CD4-positive, alpha-beta T cell treated with Interleukin-6 at 100 ng/mL for 8 hours (primary cell): ENCODE measurements around the gene ANKMY2.
"Not testable (repeated sequence)": the region's sequence is repeated elsewhere in the genome, so short reads cannot be mapped to it uniquely, and the experiment has no call there.

Experiments used
- DNase-seq: peaks from one replicate; pipeline ENCODE4 v3.0.0-alpha.2; 2020; ENCODE audit warnings: mixed read lengths, low spot score

Gene ANKMY2

DNA sequence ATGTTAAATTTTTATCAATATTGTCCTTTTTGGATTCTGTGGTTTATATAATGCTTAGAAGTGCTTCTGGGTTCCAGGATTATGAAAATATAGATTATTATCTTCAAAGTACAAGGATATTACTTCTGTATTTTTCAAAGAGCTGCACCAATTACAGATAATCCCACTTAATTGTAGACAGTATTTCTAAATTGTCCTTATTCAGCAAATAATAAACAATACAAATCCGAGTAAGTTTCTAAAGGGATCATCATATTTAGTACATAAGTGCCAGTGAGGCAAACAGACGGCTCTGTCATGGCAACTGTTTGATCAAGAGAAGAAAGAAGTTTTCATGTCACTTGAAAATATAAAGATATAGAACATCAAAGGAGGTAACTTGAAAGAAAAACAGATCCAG is 19.2 kb downstream of the ANKMY2 start:
- no peak for DNase-seq

DNA sequence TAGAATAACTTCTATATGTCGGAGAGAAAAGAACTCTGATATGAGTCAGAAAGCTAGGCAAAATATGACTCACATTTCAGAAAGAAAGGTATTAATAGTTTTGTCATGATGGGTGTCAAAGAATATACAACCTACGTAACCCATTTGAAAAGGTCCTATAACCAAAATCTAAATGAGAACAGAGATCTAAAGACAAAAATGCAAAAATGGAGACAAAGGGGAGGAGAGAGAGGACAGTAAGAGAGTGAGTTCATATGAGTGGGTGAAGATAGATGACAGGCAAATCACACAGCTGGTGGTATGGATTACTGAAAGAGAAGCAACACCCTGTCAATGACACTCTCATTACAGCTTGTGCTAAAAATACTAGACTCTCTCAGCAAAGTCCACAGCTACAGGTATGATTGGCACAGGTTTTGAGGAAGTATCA is 25.6 kb downstream of the ANKMY2 start:
- no peak for DNase-seq

DNA sequence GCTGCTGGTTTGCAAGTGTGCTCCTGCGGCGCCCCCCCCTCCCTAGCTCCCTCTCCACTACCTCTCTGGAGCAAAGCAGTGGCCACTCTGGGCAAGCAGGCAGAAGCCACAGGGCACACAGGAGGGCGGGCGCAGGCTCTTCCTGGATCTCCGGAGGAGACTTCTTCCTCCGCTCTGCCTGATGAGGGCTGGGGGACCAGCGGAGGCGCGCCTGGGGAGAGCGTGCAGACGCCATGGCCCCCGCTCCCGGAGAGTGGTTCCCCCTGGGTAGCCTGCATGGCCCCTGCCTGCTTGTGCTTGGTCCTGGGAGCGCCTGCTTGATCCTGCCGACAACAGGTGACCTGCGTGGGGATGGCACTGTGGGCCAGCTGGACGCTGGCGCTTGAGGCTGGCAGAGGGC is 29.0 kb downstream of the ANKMY2 start:
- no peak for DNase-seq

- no peak for DNase-seq
These were observed 29.4 kb downstream of the ANKMY2 start for GRCh38 chr7:16616122-16616521.

DNA sequence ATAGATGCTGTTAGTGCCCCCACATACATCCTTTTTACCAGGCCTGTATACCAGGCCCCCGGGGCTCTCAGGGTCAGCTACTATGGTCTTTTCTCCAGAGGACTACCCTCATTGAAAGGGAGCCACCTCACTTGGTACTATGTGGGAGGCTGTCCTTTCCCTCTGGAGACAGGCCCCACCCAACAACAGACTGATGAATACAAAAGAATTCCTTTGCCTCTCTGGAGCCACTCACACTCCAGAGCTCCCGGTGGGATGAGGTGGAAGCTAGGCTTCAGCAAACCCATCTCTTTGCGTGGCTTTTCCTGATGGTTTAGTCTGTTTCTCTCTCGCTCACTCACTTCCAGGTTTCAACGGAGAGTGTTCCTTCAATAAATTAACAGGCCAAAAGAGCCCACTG is 30.3 kb downstream of the ANKMY2 start:
- DNase-seq: no peak

DNA sequence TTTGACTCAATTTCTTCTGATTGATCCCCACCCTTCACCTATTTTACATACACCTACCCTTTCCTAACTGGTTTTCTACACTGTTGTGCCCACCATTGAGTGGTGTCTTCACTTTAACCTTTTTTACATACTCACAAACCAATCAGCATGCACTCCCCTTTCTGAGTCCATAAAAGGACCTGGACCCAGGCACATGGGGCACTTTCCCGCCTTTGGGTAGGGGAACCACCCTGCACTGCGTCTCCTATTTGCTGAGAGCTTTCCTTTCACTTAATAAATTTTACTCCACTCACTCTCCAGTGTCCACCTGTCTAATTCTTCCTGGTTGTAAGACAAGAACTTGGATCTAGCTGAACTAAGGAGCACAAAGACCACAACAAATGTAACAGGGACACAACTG is 33.8 kb downstream of the ANKMY2 start:
- no peak for DNase-seq

DNA sequence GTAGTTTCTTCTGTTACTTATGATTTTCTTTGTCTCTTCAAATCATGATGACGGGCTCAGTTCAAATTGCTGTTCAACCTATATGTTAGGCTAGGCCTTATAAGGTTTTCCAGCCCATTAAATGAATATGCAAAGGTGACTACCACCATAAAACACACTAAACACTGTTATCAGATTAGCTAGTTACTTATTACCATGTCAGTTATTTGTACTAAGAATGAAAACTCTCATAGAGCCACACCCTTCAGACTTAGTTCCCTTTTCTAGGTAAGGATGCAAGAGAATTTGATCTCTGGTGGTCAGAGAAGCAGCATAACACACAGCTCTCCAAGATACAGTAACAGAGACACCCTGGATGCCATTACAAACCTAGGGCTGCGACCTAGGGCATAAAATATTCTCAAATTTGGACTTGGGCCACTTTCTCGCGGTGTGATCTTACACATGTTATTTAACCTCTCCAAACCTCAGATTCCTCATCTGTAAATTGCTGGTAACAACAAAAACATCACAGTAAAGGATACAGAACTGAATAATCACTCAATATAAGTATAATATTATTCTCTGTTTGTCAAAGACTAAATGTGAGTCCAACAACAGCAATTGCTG is 35.6 kb downstream of the ANKMY2 start:
- no peak for DNase-seq

GRCh38 chr7:16606704-16607103 is 38.9 kb downstream of the ANKMY2 start:
- no peak for DNase-seq

- DNase-seq: no peak
These were observed 41.5 kb downstream of the ANKMY2 start for GRCh38 chr7:16604054-16604453.

DNA sequence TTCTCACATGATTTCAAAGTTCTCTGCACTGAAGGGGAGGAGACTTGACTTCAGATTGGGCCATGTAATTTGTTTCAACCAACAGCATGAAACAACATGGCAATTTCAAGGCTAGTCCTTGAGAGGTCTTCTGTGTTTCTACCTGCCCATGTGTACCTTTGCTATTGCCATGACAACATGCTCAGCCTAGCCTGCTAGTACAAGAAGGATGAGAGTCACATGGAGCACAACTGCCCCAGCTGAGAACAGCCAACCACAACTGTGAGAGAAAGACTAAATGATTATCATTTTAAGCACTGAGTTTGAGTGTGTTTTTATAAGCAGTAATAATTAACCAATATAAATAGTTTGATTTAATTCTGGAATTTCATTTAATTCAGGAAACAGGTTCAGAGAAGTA is 41.9 kb downstream of the ANKMY2 start:
- DNase-seq: no peak

DNA sequence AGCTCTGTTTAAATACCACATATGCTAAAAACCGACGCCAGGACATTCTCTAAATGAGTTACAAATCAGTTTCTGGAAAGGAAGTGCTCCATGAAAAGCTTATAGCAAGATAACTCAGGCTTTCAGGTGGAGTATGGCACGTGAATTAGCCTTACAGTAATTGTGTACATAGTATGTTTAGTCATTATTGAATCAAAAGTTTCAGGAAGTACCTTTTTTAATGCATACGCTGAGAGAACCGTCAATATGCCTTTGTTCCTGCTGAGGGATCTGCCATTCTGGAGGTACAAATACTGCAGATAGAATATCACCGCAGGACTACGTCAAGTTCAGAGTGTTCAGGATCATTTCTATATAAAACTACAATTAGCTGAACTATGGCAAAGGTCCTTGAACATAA is 45.7 kb downstream of the ANKMY2 start:
- DNase-seq: no peak

GRCh38 chr7:16598015-16598414 is 47.5 kb downstream of the ANKMY2 start:
- no peak for DNase-seq

DNA sequence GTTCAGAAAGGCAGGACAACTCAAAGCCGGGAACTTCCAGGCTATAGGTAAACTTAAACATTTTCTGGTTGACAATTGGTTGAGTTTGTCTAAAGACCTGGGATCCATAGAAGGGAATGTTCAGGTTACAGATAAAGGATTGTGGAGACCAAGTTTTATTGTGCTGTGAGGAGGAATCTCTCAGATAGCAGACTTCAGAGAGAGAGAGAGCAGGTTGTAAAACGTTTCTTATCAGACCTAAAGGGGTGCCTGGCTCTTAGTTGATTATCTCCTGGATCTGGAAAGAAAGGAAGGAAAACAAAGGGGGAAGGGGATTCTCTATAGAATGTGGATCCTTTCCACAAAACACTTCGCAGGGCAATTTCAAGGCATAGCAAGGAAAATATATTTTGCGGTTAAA is 50.0 kb downstream of the ANKMY2 start:
- not testable (repeated sequence) for DNase-seq

- DNase-seq: no peak
These were observed 50.9 kb downstream of the ANKMY2 start for GRCh38 chr7:16594676-16595075.

- no peak for DNase-seq
These were observed 51.5 kb downstream of the ANKMY2 start for GRCh38 chr7:16594061-16594460.

- no peak for DNase-seq
These were observed 53.2 kb downstream of the ANKMY2 start for GRCh38 chr7:16592395-16592794.

- no peak for DNase-seq
These were observed 55.1 kb downstream of the ANKMY2 start for GRCh38 chr7:16590424-16590823.

DNA sequence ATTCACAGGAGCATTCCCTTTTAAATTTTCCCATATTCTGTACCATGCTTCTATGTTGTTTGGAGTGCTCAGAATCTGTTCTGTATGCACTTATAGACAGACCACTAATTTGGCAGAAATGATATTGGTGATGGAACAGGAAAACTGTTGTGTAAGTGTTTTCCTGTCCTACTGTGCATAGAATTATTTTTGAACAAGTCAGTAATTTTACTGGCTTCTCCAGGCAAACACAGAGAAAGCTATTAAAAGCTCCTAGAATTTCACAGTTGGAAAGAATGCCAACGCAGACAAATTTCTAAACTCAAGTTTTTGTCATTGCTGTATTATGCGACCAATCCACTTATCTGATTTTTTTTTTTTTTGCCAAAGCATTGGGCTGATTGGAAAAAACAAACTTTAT is 55.7 kb downstream of the ANKMY2 start:
- DNase-seq: no peak

DNA sequence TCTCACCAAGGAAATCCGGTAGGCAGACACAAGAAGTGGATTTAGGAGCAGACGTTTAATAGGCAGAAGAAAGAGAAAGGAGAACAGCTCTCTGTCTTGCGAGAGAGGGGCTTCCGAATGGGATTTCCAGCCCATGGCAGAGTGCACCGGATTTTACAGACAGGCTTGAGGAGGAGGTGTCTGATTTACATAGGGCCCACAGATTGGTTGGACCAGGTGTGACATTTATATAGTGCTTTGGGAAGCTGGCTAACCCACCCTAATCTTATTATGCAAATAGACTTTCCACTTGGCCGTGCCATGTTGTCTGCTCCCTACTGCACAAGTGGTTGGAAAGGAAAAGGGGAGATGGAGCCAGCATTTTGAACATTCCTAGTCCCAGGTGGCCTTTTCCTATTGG is 57.8 kb downstream of the ANKMY2 start:
- no peak for DNase-seq

DNA sequence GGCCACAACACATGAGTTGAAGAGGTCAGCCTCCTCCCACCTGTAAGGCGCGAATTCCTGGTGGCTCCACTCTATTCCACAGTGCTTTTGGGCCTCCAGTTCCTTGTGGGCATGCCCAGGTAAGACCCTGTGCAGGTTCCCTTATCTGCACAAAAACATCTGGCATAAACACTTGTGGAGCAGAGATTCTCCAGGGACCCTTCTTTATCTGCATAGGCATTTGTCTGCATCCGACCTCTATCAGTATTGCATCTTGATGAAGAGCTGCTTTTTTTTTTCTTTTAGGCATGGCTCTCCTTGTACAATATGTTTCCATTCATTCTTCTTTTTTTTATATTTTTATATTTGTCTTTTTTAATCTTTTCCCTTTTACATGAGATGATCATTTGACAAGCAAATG is 58.4 kb downstream of the ANKMY2 start:
- no peak for DNase-seq

DNA sequence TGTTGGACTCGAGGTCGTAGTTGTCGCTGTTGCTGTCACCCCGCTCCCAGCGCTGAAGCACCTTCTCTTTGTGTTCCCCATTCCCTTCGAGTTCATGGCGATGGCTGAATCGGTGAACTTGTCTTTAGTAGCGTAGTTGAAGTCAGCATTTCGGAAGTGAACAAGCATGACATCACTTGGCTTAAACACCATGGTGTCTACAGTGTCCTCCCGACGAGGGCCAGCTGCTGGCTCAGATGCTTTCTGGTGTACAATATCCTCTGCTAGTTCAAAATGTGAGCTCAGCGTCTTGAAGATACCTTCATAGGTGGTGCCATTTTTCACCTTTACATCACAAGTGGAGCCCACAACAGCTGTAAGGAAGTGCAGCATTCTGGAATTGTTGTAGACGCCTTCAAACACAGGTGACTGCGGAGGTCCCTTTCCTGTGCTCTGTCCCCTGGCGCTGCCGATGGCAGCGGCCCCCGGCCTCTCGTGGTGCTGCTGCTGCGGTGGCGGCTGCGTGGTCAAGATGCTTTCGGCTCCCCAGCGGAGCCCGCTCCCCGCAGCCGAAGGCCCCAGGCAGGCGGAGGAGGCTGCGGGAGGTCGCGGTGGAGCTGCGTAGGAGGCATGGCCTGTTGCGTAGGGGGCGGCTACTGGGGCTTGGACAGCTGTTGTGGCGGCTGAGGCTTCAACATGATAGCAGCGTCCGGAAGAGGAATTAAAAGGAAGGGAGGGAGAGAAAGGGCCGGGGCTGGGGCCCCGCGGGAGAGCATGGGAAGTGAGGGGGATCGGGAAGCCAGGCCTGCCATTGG is 59.3 kb downstream of the ANKMY2 start:
- no peak for DNase-seq

GRCh38 chr7:16585540-16585939 is 60.0 kb downstream of the ANKMY2 start:
- no peak for DNase-seq

GRCh38 chr7:16583834-16584233 is 61.7 kb downstream of the ANKMY2 start:
- DNase-seq: no peak

- DNase-seq: no peak
These were observed 64.3 kb downstream of the ANKMY2 start for GRCh38 chr7:16581286-16581685.
